ENCODE results near the gene WDFY2.

WDFY2 gene

DNA sequence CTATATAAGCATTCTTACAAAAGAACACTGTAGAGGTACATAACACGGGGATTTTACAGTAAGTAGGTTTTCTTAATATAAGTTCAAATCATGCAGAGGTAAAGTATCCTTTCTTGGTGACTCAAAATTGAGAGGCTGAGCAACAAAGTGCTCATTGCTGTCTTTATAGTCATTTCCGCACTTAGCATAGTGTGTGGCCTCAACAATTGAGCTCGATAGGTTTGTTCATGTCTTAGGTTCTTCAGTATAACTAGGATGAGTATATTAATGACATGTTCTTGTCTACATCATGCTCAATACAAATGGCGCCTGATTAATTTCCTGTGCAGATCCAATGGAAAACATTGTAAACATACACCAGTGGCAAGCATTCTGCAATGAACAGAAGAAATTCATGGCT, 1.4 kb downstream of the WDFY2 start:
- Histone ChIP-seq H3K27me3 (ENCODE audit: control insufficient read depth in 3 of 3, insufficient read depth in 3 of 3, low read depth in 1 of 3, low read length in 3 of 3) (no peaks in the 10 kb centered on the region), H3K4ac (ENCODE audit: low read length) (no peak overlapping the region), H3K79me1 (ENCODE audit: low read depth, low read length) (no peaks in the 10 kb centered on the region), H3K27ac (replicated peaks; ENCODE audit: low read length) (no peak overlapping the region), H2AK5ac (ENCODE audit: low read depth, low read length) (no peak overlapping the region), H3K36me3 (replicated peaks in 1 of 2; ENCODE audit: control insufficient read depth in 2 of 2, insufficient read depth in 2 of 2, low read length in 2 of 2) (no peaks in the 10 kb centered on the region), H3K4me1 (ENCODE audit: control insufficient read depth in 2 of 2, insufficient read depth in 1 of 2, low read depth in 1 of 2, low read length in 2 of 2) (peaks cover 10 to 22% of the 10 kb centered on the region in 2 donors), H3K23ac (ENCODE audit: low read depth, low read length, poor library complexity) (no peak overlapping the region), H2BK120ac (ENCODE audit: low read depth, low read length) (no peak overlapping the region), H4K8ac (ENCODE audit: low read depth, low read length) (no peak overlapping the region), H3K18ac (ENCODE audit: low read length) (no peak overlapping the region), H2BK15ac (ENCODE audit: low read length) (no peak overlapping the region), H3K9ac (ENCODE audit: low read depth, low read length, poor library complexity) (no peak overlapping the region), H2AFZ (ENCODE audit: low read length) (peak overlapping the region; percentile 95), H2BK5ac (ENCODE audit: low read length) (no peak overlapping the region), H4K91ac (ENCODE audit: low read depth, low read length, poor library complexity) (no peak overlapping the region), H3K14ac (ENCODE audit: low read length) (no peak overlapping the region), H3K4me2 (ENCODE audit: insufficient read depth, low read length, poor library complexity, severe bottlenecking) (no peak overlapping the region), H3K4me3 (ENCODE audit: low read length in 2 of 2) (peak overlapping the region in 1 of 2 donors; percentile 95), H2BK12ac (ENCODE audit: low read length) (no peak overlapping the region), H3K9me3 (replicated peaks in 1 of 2; ENCODE audit: control insufficient read depth in 2 of 2, insufficient read depth in 1 of 2, low read depth in 1 of 2, low read length in 2 of 2) (no peaks in the 10 kb centered on the region)
- WGBS, 2 donors (ENCODE audit: extremely low coverage in 2 of 2, insufficient read length in 2 of 2, insufficient replicate concordance in 1 of 2) = no CpG with 5 or more reads among the region's 4 CpGs
- no peak for DNase-seq (ENCODE audit: low spot score)

DNA sequence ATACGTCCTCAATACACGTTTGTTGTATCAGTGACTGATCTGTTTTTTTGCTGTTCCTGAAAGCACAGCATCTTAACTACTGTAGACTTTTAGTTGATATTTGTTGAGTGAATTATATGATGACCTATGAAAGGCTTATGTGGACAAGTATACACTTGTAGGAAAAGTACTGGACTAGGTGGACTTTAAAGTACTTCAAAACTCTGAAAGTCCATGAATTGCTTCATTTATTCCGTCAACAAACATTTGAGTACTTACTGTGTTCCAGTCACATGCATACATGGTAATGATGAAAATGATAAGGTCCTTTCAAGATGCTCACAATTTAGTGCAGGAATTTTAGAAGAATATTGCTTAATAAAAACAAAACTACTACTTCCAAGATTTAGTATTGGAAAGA, 3.1 kb downstream of the WDFY2 start:
- Histone ChIP-seq H3K9me3 (replicated peaks in 1 of 2; ENCODE audit: control insufficient read depth in 2 of 2, insufficient read depth in 1 of 2, low read depth in 1 of 2, low read length in 2 of 2) (no peaks in the 10 kb centered on the region), H3K9ac (ENCODE audit: low read depth, low read length, poor library complexity) (no peak overlapping the region), H4K8ac (ENCODE audit: low read depth, low read length) (no peak overlapping the region), H2BK12ac (ENCODE audit: low read length) (no peak overlapping the region), H3K18ac (ENCODE audit: low read length) (no peak overlapping the region), H3K36me3 (replicated peaks in 1 of 2; ENCODE audit: control insufficient read depth in 2 of 2, insufficient read depth in 2 of 2, low read length in 2 of 2) (no peaks in the 10 kb centered on the region), H3K4ac (ENCODE audit: low read length) (no peak overlapping the region), H3K27ac (replicated peaks; ENCODE audit: low read length) (no peak overlapping the region), H2AK5ac (ENCODE audit: low read depth, low read length) (no peak overlapping the region), H3K4me2 (ENCODE audit: insufficient read depth, low read length, poor library complexity, severe bottlenecking) (no peak overlapping the region), H2BK120ac (ENCODE audit: low read depth, low read length) (no peak overlapping the region), H2AFZ (ENCODE audit: low read length) (no peak overlapping the region), H3K79me1 (ENCODE audit: low read depth, low read length) (no peaks in the 10 kb centered on the region), H3K27me3 (ENCODE audit: control insufficient read depth in 3 of 3, insufficient read depth in 3 of 3, low read depth in 1 of 3, low read length in 3 of 3) (no peaks in the 10 kb centered on the region), H2BK15ac (ENCODE audit: low read length) (no peak overlapping the region), H4K91ac (ENCODE audit: low read depth, low read length, poor library complexity) (no peak overlapping the region), H2BK5ac (ENCODE audit: low read length) (no peak overlapping the region), H3K23ac (ENCODE audit: low read depth, low read length, poor library complexity) (no peak overlapping the region), H3K4me3 (ENCODE audit: low read length in 2 of 2) (no peak overlapping the region), H3K14ac (ENCODE audit: low read length) (no peak overlapping the region), H3K4me1 (ENCODE audit: control insufficient read depth in 2 of 2, insufficient read depth in 1 of 2, low read depth in 1 of 2, low read length in 2 of 2) (peaks cover 12 to 27% of the 10 kb centered on the region in 2 donors)
- no peak for DNase-seq (ENCODE audit: low spot score)
- WGBS, 2 donors (ENCODE audit: extremely low coverage in 2 of 2, insufficient read length in 2 of 2, insufficient replicate concordance in 1 of 2) = no CpG with 5 or more reads among the region's 3 CpGs

DNA sequence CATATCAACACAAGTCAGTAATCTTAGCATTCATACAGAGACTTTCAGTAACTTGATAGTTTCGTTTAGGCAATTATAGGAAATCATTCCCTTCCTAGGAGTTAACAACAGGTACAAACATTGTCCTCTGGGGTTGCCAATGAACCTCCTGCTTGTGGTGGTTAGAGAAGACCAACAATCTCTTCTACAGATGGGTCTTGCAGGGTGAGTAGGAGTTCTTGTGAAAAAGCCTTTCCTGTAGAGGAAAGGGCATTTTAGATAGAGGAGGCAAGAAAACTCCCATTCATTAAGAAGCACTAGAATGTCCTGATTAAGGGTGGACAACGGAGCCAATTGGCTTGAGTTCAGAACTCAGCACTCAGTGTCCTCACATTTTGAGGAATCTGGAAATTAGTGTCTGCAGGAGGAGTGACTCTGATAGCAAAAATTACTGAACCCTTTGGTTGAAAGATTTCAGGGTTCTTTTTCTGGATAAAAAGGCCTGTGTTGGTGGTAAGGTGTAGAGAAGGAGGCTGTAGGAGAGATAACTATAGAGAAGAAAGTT, 4.2 kb downstream of the WDFY2 start:
- Histone ChIP-seq H3K9ac (ENCODE audit: low read depth, low read length, poor library complexity) (no peak overlapping the region), H2BK15ac (ENCODE audit: low read length) (no peak overlapping the region), H2BK12ac (ENCODE audit: low read length) (no peak overlapping the region), H3K14ac (ENCODE audit: low read length) (no peak overlapping the region), H3K9me3 (replicated peaks in 1 of 2; ENCODE audit: control insufficient read depth in 2 of 2, insufficient read depth in 1 of 2, low read depth in 1 of 2, low read length in 2 of 2) (no peaks in the 10 kb centered on the region), H2AFZ (ENCODE audit: low read length) (no peak overlapping the region), H4K91ac (ENCODE audit: low read depth, low read length, poor library complexity) (no peak overlapping the region), H3K4me2 (ENCODE audit: insufficient read depth, low read length, poor library complexity, severe bottlenecking) (no peak overlapping the region), H3K18ac (ENCODE audit: low read length) (no peak overlapping the region), H3K27ac (replicated peaks; ENCODE audit: low read length) (no peak overlapping the region), H2AK5ac (ENCODE audit: low read depth, low read length) (no peak overlapping the region), H2BK120ac (ENCODE audit: low read depth, low read length) (no peak overlapping the region), H3K4me3 (ENCODE audit: low read length in 2 of 2) (no peak overlapping the region), H3K23ac (ENCODE audit: low read depth, low read length, poor library complexity) (no peak overlapping the region), H4K8ac (ENCODE audit: low read depth, low read length) (no peak overlapping the region), H3K79me1 (ENCODE audit: low read depth, low read length) (no peaks in the 10 kb centered on the region), H2BK5ac (ENCODE audit: low read length) (no peak overlapping the region), H3K27me3 (ENCODE audit: control insufficient read depth in 3 of 3, insufficient read depth in 3 of 3, low read depth in 1 of 3, low read length in 3 of 3) (no peaks in the 10 kb centered on the region), H3K4me1 (ENCODE audit: control insufficient read depth in 2 of 2, insufficient read depth in 1 of 2, low read depth in 1 of 2, low read length in 2 of 2) (peaks cover 10 to 23% of the 10 kb centered on the region in 2 donors), H3K4ac (ENCODE audit: low read length) (no peak overlapping the region), H3K36me3 (replicated peaks in 1 of 2; ENCODE audit: control insufficient read depth in 2 of 2, insufficient read depth in 2 of 2, low read length in 2 of 2) (no peaks in the 10 kb centered on the region)
- WGBS, 2 donors (ENCODE audit: extremely low coverage in 2 of 2, insufficient read length in 2 of 2, insufficient replicate concordance in 1 of 2) = no CpG with 5 or more reads among the region's 2 CpGs
- DNase-seq (ENCODE audit: low spot score) = no peak

DNA sequence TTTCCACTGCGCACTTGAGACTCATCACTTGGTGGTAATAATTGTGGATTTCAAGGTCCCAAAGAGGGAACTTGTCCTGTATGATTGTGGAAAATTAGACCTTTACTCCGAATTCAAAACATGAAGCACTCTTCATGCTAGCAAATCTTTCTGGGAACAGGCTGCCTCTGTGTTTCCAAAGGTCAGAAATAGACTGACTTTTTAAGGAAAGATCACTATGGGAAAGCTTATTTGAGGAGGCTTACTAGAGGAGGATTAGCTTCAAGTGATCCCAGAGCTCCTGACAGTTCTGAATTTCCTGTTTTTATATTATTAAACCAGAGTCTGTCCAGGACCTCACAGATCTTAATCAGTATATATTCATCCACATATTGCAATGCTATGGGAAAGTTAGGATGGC, 5.5 kb downstream of the WDFY2 start:
- Histone ChIP-seq H2BK12ac (ENCODE audit: low read length) (no peak overlapping the region), H3K36me3 (replicated peaks in 1 of 2; ENCODE audit: control insufficient read depth in 2 of 2, insufficient read depth in 2 of 2, low read length in 2 of 2) (no peaks in the 10 kb centered on the region), H4K8ac (ENCODE audit: low read depth, low read length) (no peak overlapping the region), H3K27me3 (ENCODE audit: control insufficient read depth in 3 of 3, insufficient read depth in 3 of 3, low read depth in 1 of 3, low read length in 3 of 3) (no peaks in the 10 kb centered on the region), H2BK120ac (ENCODE audit: low read depth, low read length) (no peak overlapping the region), H3K4me2 (ENCODE audit: insufficient read depth, low read length, poor library complexity, severe bottlenecking) (no peak overlapping the region), H3K23ac (ENCODE audit: low read depth, low read length, poor library complexity) (no peak overlapping the region), H3K18ac (ENCODE audit: low read length) (no peak overlapping the region), H3K9ac (ENCODE audit: low read depth, low read length, poor library complexity) (no peak overlapping the region), H3K4me1 (ENCODE audit: control insufficient read depth in 2 of 2, insufficient read depth in 1 of 2, low read depth in 1 of 2, low read length in 2 of 2) (peaks cover 10 to 23% of the 10 kb centered on the region in 2 donors), H2AK5ac (ENCODE audit: low read depth, low read length) (no peak overlapping the region), H2AFZ (ENCODE audit: low read length) (no peak overlapping the region), H3K9me3 (replicated peaks in 1 of 2; ENCODE audit: control insufficient read depth in 2 of 2, insufficient read depth in 1 of 2, low read depth in 1 of 2, low read length in 2 of 2) (no peaks in the 10 kb centered on the region), H3K14ac (ENCODE audit: low read length) (no peak overlapping the region), H2BK5ac (ENCODE audit: low read length) (no peak overlapping the region), H2BK15ac (ENCODE audit: low read length) (no peak overlapping the region), H3K79me1 (ENCODE audit: low read depth, low read length) (no peaks in the 10 kb centered on the region), H4K91ac (ENCODE audit: low read depth, low read length, poor library complexity) (no peak overlapping the region), H3K4me3 (ENCODE audit: low read length in 2 of 2) (no peak overlapping the region), H3K27ac (replicated peaks; ENCODE audit: low read length) (no peak overlapping the region), H3K4ac (ENCODE audit: low read length) (no peak overlapping the region)
- DNase-seq (ENCODE audit: low spot score) = no peak
- WGBS, 2 donors (ENCODE audit: extremely low coverage in 2 of 2, insufficient read length in 2 of 2, insufficient replicate concordance in 1 of 2) = no CpG with 5 or more reads among the region's 2 CpGs
